WI38 (cell line): ENCODE data around the gene KRT222.

ENCODE experiments used
- H3K4me3 ChIP-seq: 2 replicates; pipeline ENCODE4 v1.5.1; 2011; ENCODE audit warnings: low read depth, mild to moderate bottlenecking, control low read depth, low read length
- CTCF ChIP-seq: IDR thresholded peaks from 2 replicates; pipeline ENCODE4 v1.5.1; 2012; ENCODE audit warnings: low read depth, mild to moderate bottlenecking, control low read depth, low read length

Gene KRT222

DNA sequence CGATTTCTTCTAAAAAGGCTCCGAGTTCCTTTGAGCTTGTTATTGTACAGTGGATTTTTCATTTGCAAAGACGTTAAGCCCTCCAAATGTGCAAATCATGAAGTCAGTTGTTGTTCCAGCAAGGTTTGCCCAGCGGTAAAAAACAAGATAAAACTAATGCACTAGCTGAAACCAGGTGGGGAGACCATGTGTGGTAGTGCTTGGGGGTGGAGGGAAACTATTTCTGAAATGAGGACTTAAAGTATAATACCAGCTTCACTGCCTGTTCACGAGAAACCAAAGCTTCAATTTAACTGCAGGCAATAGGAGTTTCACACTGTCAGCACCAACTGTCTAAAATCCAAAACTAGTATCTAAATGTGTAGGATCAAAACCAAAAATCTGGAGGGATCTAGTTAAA lies 39.7 kb downstream of the KRT222 start:
- no peak overlapping the region for H3K4me3 ChIP-seq
- TF ChIP-seq CTCF = no peak

DNA sequence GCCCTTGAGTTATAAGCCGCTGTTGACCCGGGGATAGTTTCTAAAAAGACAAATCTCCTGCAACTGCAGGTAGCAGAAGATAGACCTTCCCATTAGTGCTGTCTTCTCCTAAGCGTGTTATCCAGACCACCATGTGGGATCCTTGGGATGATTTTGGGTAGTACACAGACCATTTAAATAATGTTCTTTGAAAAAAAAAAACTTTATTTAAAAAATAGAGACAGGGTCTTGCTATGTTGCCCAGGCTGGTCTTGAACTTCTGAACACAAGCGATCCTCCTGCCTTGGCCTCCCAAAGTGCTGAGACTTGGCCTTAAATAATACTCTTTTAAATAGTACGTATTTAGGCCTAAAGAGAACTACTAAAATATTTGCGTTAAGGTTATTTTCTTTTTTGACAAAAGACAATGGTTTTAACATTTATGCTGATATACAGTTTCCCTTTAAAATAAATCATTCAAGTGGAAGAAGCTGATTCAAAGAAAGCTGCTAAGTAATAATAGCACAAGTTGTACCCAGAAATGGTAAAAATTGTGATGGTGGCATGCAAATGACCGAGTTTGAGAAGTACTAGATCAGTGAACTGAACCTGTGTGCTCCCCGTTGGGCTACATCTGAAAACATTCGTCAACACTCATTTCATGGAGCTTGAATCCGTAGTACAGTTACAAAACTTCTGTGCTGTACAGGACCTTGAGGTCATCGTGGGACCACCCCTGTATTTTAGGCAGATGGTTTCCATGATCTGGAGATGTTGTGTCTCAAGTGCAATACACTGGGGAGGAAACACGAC lies 41.4 kb downstream of the KRT222 start:
- H3K4me3 ChIP-seq = no peak overlapping the region
- no peak for TF ChIP-seq CTCF

DNA sequence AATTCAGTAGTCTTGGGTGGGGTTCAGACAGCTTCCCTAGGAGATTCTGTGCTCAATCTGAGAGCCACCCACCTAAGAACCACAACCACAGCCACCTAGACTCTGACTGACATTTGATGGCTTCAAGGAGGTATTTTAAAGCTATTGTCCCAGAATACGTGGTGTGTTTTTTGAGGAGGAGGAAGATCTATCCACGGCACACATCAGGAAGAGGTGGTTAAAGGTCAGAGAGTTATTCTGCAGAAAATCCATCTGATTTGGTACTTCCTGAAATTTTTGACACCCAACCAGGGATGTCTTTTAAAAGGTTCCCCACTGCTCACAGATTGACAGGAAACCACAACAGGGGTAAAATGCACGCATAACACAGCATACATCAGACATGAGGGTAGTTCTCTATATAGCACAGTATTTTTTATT lies 42.5 kb downstream of the KRT222 start:
- no peak overlapping the region for H3K4me3 ChIP-seq
- no peak for TF ChIP-seq CTCF

DNA sequence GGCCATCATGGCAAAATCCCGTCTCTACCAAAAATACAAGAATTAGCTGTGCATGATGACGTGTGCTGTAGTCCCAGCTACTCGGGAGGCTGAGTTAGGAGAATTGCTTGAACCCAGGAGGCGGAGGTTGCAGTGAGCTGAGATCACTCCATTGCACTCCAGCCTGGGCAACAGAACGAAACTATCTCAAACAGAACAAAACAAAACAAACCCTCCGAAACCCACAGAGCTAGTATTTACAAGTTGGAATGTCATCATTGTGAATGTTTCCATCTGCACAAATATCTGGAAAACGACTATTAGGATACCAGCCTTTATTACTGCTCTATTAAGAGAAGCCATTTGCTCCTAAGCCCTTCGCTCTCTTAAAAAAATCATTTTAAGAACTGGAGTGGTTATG lies 43.4 kb downstream of the KRT222 start:
- no peak overlapping the region for H3K4me3 ChIP-seq
- TF ChIP-seq CTCF = no peak

DNA sequence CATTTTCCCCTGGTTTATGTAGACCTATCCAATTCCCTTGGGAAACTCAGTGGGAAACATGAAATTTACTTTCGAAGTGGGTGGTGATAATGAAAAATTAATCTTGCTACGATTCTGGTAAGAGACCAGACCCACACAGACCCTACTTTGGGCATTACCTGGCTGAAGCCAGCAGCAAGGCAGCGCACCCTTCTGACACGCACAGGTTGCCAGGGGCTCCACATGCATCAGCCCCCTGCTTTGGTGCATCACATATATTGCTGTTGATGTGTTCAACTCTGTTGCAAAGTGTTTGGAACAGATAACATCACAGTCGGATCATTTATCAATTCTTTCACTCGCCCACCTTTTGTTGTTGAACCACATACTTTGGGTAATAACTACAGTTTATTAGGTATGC lies 44.0 kb downstream of the KRT222 start:
- TF ChIP-seq CTCF = no peak
- no peak overlapping the region for H3K4me3 ChIP-seq

- no peak overlapping the region for H3K4me3 ChIP-seq
- no peak for TF ChIP-seq CTCF
Measured at GRCh38 chr17:40618754-40619625, 46.0 kb downstream of the KRT222 start.

GRCh38 chr17:40617678-40618240 lies 47.2 kb downstream of the KRT222 start:
- TF ChIP-seq CTCF = no peak
- no peak overlapping the region for H3K4me3 ChIP-seq
